ENCODE results near the gene CYP4F22.
"Not testable (repeated sequence)": the region's sequence is repeated elsewhere in the genome, so short reads cannot be mapped to it uniquely, and the experiment has no call there.

The CYP4F22 gene

DNA sequence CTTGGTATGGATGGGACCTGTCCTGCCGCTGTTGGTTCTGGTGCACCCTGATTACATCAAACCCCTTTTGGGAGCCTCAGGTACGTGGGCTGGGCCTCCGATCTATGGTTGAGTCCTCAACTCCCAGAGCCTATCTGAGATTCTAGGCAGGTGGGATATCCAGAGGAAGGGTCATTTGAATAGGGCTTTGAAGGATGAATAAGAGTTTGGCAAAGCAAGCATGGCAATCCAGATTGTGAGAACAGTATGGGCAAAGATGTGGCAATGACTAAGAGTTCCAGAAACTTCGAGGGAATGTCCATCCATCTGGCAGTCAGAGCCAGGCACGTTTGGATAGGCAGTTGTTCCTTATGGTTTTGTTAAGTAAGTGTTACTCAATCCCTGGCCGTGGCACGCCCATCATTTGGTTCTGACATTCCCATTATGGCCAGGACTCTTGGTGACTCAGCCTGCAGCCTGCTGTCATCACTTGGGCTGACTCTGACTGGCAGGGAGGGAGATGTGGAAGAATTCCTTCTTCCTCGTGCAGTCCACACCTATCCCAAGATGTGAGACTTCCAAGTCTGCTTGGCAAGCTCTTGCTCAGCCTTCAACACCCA is 21.5 kb downstream of the CYP4F22 start:
- H3K4me3 ChIP-seq (ENCODE audit: low read length) = no peak overlapping the region
- peak; percentile 67 for DNase-seq (ENCODE audit: low read depth)
- TF ChIP-seq, protein P1, sequence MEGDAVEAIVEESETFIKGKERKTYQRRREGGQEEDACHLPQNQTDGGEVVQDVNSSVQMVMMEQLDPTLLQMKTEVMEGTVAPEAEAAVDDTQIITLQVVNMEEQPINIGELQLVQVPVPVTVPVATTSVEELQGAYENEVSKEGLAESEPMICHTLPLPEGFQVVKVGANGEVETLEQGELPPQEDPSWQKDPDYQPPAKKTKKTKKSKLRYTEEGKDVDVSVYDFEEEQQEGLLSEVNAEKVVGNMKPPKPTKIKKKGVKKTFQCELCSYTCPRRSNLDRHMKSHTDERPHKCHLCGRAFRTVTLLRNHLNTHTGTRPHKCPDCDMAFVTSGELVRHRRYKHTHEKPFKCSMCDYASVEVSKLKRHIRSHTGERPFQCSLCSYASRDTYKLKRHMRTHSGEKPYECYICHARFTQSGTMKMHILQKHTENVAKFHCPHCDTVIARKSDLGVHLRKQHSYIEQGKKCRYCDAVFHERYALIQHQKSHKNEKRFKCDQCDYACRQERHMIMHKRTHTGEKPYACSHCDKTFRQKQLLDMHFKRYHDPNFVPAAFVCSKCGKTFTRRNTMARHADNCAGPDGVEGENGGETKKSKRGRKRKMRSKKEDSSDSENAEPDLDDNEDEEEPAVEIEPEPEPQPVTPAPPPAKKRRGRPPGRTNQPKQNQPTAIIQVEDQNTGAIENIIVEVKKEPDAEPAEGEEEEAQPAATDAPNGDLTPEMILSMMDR (IDR thresholded peaks at IDR 0.05; ENCODE audit: insufficient read depth, low read depth, low read length, missing control alignments) = no peak

DNA sequence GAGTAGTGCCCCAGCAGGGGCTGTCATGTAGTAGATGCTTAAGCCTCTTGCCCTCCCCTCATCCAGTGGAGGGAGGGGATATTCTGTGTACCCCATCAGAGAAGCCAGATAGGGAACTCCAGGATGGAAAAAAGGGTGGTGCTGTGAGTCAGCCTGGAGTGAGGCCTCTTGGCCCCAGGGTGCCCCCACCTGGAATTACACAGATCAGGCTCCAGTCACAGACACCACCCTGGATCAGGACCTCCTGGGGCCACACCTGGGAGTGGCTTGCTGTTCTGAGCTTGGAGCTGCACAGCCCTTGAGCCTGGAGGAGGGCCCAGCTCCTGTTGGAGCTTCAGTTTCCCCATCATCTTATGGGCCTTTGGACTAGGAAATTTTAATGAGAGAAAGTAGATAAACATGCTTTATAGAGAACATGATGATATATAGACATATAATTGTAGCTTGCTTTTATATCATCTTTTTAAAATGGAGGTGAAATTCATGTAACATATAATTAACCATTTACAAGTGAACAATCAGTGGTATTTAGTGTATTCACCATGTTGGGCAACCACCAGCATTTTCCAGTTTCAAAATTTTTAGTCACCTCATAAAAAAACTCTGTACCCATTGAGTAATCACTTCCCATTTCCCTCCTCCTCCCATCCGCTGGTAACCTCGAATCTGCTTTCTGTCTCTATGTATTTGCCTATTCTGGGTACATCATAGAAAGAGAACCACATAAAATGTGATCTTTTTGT is 24.6 kb downstream of the CYP4F22 start:
- no peak overlapping the region for H3K4me3 ChIP-seq (ENCODE audit: low read length)
- DNase-seq (ENCODE audit: low read depth) = no peak
- TF ChIP-seq, protein P1 (IDR thresholded peaks at IDR 0.05; ENCODE audit: insufficient read depth, low read depth, low read length, missing control alignments) = no peak

DNA sequence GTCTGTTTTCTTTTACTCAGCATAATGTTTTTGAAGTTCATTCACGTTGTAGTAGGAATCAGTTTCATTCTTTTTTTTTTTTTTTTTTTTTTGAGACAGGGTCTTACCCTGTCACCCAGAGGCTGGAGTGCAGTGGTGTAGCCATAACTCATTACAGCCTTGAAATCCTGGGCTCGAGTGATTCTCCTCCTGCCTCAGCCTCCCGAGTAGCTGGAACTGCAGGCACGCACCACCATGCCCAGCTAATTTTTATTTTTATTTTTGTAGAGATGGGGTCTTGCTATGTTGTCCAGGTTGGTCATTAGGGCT is 25.2 kb downstream of the CYP4F22 start:
- DNase-seq (ENCODE audit: low read depth) = not testable (repeated sequence)

DNA sequence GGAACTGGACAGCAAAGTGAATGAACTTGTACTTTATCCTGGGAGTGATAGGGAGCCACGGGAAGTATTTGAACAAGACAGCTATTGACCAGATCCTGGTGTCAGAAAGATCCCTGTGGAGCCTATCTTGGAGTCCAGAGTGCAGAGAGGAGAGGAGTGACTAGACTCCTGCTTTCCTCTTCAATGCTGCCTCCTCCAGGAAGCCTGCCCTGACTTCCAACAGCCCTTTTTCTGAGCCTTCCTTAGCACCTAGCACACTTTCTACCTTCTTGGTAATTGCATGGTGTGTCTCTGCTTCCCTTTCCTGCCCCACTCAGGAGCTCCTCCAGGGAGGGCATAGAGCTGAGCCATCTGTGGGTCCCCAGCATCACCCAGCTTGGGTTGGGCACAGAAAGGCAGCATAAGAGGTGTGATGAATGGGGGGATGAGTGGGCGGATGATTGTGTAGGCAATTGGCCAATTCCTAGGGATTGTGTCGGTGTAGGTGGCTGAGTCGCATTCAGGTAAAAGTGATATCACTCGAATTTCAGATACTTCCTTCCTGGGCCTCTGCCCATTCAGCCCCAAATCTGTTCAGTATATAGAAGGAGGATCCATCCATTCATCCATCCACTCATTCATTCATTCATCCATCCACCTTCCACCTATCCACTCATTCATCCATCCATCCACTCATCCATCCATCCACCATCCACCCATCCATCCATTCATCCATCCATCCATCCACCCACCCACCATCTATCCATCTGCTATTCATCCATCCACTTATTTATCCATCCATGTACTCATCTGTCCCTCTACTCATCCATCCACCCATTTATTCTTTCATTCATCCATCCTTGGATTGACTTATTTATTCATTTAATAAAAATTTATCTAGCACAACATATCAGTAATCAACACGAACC is 26.9 kb downstream of the CYP4F22 start:
- TF ChIP-seq, protein P1 (IDR thresholded peaks at IDR 0.05; ENCODE audit: insufficient read depth, low read depth, low read length, missing control alignments) = no peak
- no peak overlapping the region for H3K4me3 ChIP-seq (ENCODE audit: low read length)
- no peak for DNase-seq (ENCODE audit: low read depth)

More for the DNA sequence above, 25.2 kb downstream of the CYP4F22 start:
- H3K4me3 ChIP-seq (ENCODE audit: low read length) = not testable (repeated sequence)

DNA sequence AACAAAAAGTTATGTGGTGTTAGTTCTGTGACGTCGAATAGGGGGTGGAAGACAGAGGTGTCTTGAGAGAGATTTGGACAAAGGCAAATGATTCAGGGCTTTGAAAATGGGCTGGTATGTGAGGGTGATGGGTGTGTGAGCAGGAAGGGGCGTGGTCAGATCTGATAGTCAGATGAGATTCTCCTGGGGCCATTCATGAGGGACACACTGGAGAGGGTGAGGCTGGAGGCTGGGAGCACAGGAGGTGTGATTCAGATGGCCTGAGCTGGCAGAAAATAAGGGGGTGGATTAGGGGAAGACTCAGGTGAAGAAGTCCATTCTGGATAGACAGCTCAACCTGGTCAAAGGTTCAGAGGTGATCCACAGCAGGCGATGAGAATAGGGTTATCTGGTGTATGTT is 28.0 kb downstream of the CYP4F22 start:
- TF ChIP-seq, protein P1 (IDR thresholded peaks at IDR 0.05; ENCODE audit: insufficient read depth, low read depth, low read length, missing control alignments) = no peak
- H3K4me3 ChIP-seq (ENCODE audit: low read length) = no peak overlapping the region
- no peak for DNase-seq (ENCODE audit: low read depth)

DNA sequence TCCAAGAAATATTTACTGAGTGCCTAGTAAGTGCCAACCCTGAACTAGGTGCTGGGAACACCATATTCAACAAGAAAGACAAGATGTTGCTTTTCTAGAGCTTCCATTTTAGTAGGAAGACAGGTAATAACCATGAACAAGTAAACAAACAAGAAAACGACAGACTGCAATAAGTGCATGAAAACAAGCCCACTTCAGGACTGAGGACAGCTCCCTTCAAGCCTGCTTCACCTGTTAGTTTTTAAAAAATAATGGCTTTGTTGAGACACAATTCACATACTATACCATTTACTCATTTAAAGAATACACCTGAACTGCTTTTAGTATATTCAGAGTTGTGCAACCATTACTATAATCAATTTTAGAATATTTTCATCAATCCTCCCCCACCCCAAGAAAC is 30.4 kb downstream of the CYP4F22 start:
- TF ChIP-seq, protein P1 (IDR thresholded peaks at IDR 0.05; ENCODE audit: insufficient read depth, low read depth, low read length, missing control alignments) = no peak
- H3K4me3 ChIP-seq (ENCODE audit: low read length) = no peak overlapping the region
- peak; percentile 25 for DNase-seq (ENCODE audit: low read depth)

DNA sequence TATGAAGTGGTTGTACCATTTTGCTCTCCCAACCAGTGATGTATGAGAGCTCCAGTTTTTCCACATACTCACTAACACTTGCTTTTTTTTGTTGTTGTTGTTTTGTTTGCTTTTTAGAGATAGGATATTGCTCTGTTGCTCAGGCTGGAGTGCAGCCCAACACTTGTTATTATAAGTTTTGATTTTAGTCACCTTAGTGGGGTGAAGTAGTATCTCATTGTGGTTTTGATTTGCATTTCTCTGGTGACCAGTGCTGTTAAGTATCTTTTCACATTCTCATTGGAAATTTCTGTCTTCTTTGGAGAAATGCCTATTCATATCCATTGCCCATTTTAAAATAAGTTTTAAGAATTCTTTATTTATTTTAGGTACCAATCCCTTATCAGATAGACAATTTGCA is 31.3 kb downstream of the CYP4F22 start:
- H3K4me3 ChIP-seq (ENCODE audit: low read length) = no peak overlapping the region
- TF ChIP-seq, protein P1 (IDR thresholded peaks at IDR 0.05; ENCODE audit: insufficient read depth, low read depth, low read length, missing control alignments) = no peak
- no peak for DNase-seq (ENCODE audit: low read depth)
